Measurements from ENCODE around the gene DENND1A.

GRCh38 chr9:123453076-123453667, 476.8 kb downstream of the DENND1A start:
- TF ChIP-seq POLR2AphosphoS5 (IDR thresholded peaks at IDR 0.05) = no peak
- TF ChIP-seq, protein P1, sequence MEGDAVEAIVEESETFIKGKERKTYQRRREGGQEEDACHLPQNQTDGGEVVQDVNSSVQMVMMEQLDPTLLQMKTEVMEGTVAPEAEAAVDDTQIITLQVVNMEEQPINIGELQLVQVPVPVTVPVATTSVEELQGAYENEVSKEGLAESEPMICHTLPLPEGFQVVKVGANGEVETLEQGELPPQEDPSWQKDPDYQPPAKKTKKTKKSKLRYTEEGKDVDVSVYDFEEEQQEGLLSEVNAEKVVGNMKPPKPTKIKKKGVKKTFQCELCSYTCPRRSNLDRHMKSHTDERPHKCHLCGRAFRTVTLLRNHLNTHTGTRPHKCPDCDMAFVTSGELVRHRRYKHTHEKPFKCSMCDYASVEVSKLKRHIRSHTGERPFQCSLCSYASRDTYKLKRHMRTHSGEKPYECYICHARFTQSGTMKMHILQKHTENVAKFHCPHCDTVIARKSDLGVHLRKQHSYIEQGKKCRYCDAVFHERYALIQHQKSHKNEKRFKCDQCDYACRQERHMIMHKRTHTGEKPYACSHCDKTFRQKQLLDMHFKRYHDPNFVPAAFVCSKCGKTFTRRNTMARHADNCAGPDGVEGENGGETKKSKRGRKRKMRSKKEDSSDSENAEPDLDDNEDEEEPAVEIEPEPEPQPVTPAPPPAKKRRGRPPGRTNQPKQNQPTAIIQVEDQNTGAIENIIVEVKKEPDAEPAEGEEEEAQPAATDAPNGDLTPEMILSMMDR (IDR thresholded peaks at IDR 0.05) = no peak
- TF ChIP-seq POLR2A (IDR thresholded peaks at IDR 0.05) = no peak
